ENCODE data around the gene SYF2. TPM values are rescaled to one million over a fixed set of nuclear protein-coding genes. Genes with fewer than 3 reads are reported as not detected.

SYF2 gene
- 35.2 to 50.0 TPM (median 37.2 TPM) in 5 replicates for total RNA-seq (2022; extraction: Qiagen RNA extraction)

DNA sequence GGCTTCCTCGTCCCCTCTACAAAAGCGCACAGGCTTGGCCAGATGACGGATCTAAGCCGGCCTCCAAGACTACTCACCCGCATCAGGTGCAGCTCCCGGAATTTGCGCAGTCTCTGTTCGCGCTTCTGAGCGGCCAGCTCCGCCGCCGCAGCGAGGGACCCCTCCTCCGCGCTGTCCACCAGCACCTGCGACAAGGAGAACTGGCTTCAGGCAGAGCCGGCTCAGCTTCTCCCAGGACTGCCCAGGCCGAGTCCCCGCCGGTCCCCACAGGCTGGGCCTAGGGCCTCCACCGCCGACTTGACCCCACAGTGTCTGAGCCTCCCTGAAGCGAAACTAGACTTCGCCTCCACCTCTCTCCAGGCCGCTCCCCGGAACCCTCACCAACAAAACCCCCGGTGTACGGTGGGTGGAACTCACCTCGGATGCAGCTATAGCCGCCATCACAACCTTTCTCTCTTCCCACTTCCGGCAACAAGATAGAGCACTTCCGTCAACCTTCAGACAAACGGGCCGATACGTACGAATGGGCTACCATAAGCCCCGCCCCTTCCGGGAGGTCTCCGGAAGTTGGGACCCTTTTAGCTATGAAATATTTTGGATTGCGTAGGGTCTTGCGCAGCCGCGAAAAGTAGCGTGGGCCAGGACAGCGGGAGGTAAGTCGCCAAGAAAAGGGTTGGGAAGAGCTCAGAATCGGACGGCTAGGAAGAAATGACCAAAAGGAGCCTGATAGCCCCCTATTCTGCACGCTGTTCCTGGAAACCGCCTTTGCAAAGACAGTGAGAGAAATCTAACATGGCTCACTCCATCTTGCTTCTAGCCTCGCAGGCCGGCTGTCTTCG lies at the start of gene SYF2:
SYF2 (minus strand) TSS at position 476 of the 839 bp plus-strand sequence; CDS start at position 441, 35 bp downstream.

GRCh38 chr1:25272238-25272637 lies 39.9 kb upstream of the SYF2 start, which contains the start of gene RHD:
Gene RHD, plus strand, starts transcription at chr1:25272509. Its CDS starts 39 bp downstream, at chr1:25272548.

GRCh38 chr1:25247024-25247828 lies 14.9 kb upstream of the SYF2 start, which contains the start of gene RSRP1:
Gene RSRP1, minus strand, starts transcription at chr1:25247454. Its CDS starts 491 bp downstream, at chr1:25246963.

Other genes with a start within 250 kb of the SYF2 start
- gene RSRP1, start 15.0 kb upstream of the SYF2 start, total RNA-seq (2022; extraction: Qiagen RNA extraction): 18.9 to 28.2 TPM (median 25.6 TPM) in 5 replicates
- not detected in 5 replicates for gene RHD, start 40.0 kb upstream of the SYF2 start, total RNA-seq (2022; extraction: Qiagen RNA extraction)
- gene TMEM50A, start 105.8 kb upstream of the SYF2 start, total RNA-seq (2022; extraction: Qiagen RNA extraction): 67.8 to 82.5 TPM (median 75.8 TPM) in 5 replicates
- 0.09 to 0.11 TPM in 2 of 5 replicates, not detected in the others for gene RHCE, start 188.3 kb upstream of the SYF2 start, total RNA-seq (2022; extraction: Qiagen RNA extraction)
- 7.8 to 11.9 TPM (median 9.3 TPM) in 5 replicates for gene MACO1, start 198.4 kb upstream of the SYF2 start, total RNA-seq (2022; extraction: Qiagen RNA extraction)